GM18867 (cell line): ENCODE measurements around the gene SIRT2.
A peak's percentile ranks its signal among the peaks of the same experiment; 100 is the strongest.
"Not testable (repeated sequence)": the region's sequence is repeated elsewhere in the genome, so short reads cannot be mapped to it uniquely, and the experiment has no call there.

ENCODE experiments used
- ATAC-seq: cut with Tn5 transposase; IDR thresholded peaks from one replicate; pipeline ENCODE4 v1.9.1; 2021; ENCODE audit warnings: mild to moderate bottlenecking, moderate library complexity; ENCODE audit not compliant: unreplicated experiment

SIRT2 gene

DNA sequence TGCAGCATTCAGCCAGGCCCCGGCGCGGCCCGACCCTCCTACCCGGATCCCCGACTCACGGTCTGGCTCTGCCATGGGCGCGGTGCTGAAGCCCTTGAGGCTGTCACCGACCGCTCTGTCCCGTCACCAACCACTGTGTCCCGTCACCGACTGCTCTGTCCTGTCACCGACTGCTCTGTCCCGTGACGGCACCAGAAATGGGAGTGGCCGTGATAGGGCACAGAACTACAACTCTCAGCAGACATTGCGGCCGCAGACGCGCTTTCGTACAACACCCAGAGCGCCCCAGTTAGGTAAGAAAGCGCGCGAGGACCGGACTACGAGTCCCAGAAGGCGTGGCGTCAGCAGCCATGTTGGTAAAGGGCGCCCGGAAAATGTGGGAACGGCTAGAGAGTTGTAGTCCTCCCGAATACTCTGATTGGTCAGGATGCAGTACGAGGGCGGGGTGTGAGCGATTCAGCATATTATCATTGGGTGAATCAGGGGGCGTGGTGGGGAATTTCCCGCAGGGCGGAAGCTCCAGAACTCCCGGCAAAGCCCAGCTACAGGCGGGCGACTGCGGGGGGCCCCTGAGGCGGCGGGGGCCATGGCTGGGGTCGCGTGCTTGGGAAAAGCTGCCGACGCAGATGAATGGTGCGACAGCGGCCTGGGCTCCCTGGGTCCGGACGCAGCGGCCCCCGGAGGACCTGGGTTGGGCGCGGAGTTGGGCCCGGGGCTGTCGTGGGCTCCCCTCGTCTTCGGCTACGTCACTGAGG lies at the start of gene SIRT2, which contains the start of gene NFKBIB:
TSS of gene SIRT2 (minus strand) at position 172 of the 755 bp plus-strand sequence. CDS start at position 75, 97 bp downstream.
TSS of gene NFKBIB (plus strand) at position 523 of the 755 bp plus-strand sequence. CDS start at position 587, 64 bp downstream.
- ATAC-seq, result peak; percentile 87

- ATAC-seq, result no peak
Observed at GRCh38 chr19:38946229-38947010, 47.0 kb upstream of the SIRT2 start.

GRCh38 chr19:38945562-38946228 lies 46.3 kb upstream of the SIRT2 start:
- no peak for ATAC-seq

- ATAC-seq, result no peak
Observed at GRCh38 chr19:38944981-38945506, 45.6 kb upstream of the SIRT2 start.

DNA sequence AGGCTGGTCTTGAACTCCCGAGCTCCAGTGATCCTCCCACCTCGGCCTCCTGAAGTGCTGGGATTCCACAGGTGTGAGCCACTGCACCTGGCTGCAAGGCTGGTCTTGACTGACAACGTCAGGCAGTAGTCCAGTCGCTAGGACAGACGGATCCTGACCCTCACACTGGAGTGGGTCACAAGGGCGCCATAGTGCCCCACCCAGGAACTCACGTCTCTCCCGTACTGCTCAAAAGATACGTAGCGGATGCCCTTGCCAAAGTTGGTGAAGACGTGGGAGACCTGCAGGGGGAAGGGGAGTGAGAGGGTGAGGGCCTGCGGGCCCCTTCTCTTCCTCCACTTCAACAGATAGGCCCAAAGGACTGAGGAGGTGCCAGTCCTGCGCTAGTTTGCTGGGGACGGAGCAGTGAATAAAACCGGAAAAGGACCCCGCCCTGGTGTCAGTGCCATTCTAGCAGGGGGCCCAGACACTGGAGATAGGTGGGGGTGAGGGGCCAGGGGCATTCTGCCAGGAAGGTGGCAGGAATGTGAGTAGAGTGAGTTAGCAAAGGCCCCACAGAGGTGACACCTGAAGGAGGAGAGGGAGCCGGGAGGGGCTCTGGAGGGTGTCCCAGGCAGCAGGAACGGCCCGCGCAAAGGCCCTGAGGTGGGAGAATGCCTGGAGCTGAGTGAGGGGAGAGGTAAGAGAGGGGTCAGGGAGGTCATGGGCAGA lies 43.2 kb upstream of the SIRT2 start:
- no peak for ATAC-seq

- ATAC-seq, result no peak
Observed at GRCh38 chr19:38941979-38942378, 42.6 kb upstream of the SIRT2 start.

DNA sequence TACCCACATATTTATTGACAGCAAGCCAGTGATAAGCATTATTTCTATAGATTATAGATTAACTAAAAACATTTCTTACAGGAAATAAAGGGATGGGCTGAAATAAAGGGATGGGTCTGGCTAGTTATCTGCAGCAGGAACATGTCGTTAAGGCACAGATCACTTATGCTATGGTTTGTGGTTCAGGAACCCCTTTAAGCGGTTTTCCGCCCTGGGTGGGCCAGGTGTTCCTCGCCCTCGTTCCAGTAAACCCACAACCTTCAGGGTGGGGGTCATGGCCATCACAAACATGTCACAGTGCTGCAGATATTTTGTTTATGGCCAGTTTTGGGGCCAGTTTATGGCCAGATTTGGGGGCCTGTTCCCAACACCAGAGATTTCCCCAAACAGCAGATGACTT lies 42.0 kb upstream of the SIRT2 start:
- not testable (repeated sequence) for ATAC-seq

GRCh38 chr19:38939957-38940356 lies 40.5 kb upstream of the SIRT2 start:
- no peak for ATAC-seq

GRCh38 chr19:38933544-38933943 lies 34.1 kb upstream of the SIRT2 start:
- ATAC-seq, result no peak

DNA sequence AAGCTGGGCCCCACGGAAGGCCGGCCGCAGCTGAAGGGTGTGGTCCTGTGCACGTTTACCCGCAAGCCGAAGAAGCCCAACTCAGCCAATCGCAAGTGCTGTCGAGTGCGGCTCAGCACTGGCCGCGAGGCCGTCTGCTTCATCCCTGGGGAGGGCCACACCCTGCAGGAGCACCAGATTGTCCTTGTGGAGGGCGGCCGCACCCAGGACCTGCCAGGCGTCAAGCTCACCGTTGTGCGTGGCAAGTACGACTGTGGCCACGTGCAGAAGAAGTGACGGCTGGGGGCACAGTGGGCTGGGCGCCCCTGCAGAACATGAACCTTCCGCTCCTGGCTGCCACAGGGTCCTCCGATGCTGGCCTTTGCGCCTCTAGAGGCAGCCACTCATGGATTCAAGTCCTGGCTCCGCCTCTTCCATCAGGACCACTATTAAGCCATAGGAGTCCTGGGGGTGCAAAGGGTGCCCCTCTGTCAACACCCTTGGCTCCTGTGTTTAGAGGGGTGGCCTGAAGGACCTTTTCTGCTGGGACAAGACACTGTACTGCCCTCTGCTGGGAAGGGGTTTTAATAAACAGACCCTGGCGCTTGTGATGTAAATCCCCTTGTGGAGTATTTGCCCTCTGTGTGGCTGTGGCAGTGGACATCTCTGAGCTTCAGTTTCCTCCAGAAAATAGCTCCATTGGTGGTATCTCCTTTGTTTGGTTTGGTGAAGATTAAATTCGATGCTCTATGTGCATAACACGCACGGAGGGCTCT lies 33.2 kb upstream of the SIRT2 start:
- no peak for ATAC-seq

DNA sequence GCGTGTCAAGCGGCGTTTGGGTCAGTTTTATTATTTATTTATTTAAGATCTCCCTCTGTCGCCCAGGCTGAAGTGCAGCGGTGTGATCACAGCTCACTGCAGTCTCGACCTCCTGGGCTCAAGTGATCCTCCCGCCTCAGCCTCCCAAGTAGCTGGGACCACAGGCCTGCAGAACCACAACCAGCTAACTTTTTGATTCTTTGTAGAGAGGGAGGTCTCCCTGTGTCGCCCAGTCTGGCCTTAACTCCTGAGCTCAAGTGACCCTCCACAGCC lies 32.0 kb upstream of the SIRT2 start:
- no peak for ATAC-seq

GRCh38 chr19:38930776-38931520 lies 31.5 kb upstream of the SIRT2 start, which contains the start of gene MRPS12:
Gene MRPS12 (plus strand): TSS chr19:38930944. CDS start chr19:38931295, 351 bp downstream.
- peak; percentile 92 for ATAC-seq

DNA sequence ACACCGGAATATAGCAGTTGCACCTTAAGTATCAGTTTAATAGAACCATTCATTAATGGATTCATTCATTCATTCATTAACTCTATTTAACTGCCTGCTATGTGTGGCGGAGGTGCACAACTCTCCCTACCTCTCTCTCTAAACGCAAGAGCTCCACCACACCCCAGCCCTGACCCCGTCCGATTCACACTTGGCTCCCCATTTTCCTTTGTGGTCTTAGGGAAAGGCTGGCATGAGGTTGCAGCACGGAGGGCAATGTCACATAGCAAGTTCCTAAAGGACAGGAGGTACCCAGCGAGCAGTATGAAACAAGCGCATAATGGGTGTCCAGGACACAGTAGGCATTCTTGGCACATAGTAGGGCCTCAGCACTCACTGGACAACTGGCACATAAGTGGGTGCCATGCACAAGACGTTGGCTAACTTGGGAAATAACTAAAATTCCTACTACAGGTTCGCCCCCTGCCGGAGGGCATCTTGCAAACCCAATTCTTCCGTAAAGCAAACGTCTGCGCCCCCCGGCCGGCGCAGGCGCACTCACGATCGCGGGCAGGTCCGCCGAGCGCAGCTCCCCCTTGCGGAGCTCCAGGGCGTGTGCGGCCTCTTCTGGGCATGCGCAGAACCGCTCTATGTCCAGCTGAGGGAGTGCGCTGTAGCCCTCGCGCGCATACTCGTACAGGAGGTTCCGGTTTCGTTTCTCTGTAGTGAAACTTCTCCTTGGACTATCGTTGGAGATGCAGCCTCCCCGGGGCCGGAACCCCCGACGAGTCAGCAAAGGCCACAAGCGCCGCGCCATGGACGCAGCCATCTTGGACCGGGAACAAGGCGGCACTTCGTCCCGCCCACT lies 30.7 kb upstream of the SIRT2 start, which contains the start of gene SARS2:
TSS of gene SARS2 (minus strand) at position 835 of the 847 bp plus-strand sequence. CDS start at position 808, 27 bp downstream.
- peak; percentile 68 for ATAC-seq

- ATAC-seq, result no peak
Observed at GRCh38 chr19:38928391-38929001, 29.1 kb upstream of the SIRT2 start.

- no peak for ATAC-seq
Observed at GRCh38 chr19:38924388-38924787, 25.0 kb upstream of the SIRT2 start.

- ATAC-seq, result no peak
Observed at GRCh38 chr19:38922482-38922881, 23.1 kb upstream of the SIRT2 start.

- ATAC-seq, result no peak
Observed at GRCh38 chr19:38921420-38922274, 22.2 kb upstream of the SIRT2 start.
